ENCODE data around the gene OXLD1. TPM values are rescaled to one million over a fixed set of nuclear protein-coding genes. Genes with fewer than 3 reads are reported as not detected.
A peak's percentile ranks its signal among the peaks of the same experiment; 100 is the strongest.

Gene OXLD1
- total RNA-seq, 1 donor from 2014 or later: 24.7 TPM

DNA sequence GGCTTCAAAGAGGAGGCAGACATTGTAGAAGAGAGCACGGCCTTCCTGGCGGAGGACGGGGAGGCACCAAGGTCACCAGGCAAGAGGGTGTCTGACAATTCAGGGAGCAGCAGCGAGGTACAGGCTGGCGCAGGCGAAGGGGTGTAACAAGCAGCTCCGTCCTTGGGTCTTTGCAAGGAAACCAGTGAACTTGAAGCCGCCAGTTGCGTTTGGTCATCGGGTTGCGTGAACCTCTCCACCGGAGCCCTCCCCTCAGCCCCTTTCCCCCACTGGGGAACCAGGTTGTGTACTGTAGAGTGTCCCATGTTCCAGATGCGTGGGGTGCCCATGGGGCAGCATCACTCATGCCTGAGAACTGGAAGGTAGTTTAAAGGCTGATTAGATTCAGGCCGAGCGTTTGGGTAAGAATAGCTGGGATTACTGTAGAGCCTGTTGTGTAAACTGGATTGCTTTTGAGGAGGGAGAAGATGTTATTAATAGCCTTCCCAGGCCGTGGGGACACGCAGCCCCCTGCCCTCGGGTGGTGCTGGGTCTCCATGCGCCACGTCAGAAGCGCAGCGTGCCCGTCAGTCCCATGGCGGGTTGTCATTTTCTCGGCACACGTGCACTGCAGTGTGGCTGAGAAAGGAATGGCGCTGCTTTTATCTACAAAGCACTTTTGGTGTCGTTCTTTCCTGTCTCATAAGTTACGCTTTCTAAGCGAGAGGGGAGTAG, 39.3 kb upstream of the OXLD1 start:
- no peak for DNase-seq
- no peaks in the 10 kb centered on the region for H3K36me3 Mint-ChIP-seq (ENCODE audit: unreplicated experiment)
- no peak overlapping the region for H3K27ac Mint-ChIP-seq (ENCODE audit: unreplicated experiment)
- H3K4me1 Mint-ChIP-seq (ENCODE audit: low read depth, unreplicated experiment): peaks cover 9% of the 10 kb centered on the region
- peak overlapping the region; percentile 61 for H3K4me3 Mint-ChIP-seq (ENCODE audit: unreplicated experiment)
- peaks cover 3% of the 10 kb centered on the region for H3K27me3 Mint-ChIP-seq (ENCODE audit: unreplicated experiment)
- peaks cover 10% of the 10 kb centered on the region for H3K9me3 Mint-ChIP-seq (ENCODE audit: unreplicated experiment)
- no peak for TF ChIP-seq CTCF (IDR thresholded peaks at IDR 0.05; ENCODE audit: partially characterized antibody, unreplicated experiment)

DNA sequence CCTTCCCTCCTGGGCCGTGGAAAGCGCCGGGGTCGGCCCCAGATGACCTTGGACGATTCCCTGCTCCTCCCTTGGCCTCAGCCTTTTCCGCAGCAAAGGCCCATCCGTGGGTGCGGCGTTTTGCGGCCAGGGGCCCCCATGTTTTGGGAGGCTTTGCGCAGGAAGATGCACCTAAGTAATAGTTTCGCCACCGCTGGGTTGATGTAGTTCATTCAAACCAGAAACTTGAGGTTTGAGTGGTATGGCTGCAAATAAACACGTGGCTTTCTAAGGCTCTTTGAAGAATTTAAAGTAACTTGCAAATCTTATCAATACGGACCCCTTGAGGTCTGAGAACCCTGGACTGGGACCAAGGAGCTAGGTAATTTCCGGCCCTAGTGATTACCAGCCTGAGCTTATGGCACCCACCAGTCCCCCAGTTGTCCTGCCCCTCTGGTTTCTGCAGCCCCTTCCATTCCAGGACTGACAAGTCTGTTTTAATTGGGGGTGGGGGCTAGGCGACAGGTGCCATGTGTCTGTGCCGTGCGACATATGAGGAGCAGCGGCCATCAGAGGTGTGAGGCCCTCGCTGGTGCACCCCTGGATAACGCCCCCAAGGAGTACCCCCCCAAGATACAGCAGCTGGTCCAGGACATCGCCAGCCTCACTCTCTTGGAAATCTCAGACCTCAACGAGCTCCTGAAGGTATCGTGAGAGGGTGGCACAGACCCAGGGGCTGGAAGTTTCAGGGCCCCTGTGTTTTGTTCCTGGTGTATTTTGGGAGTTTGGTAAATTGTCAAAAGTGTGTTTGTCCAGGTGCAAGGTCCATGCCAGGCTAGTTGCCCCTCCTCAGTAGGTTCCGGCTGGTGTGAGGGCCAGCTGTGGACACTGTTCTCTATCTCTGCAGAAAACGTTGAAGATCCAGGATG, 37.6 kb upstream of the OXLD1 start:
- H3K36me3 Mint-ChIP-seq (ENCODE audit: unreplicated experiment): no peaks in the 10 kb centered on the region
- H3K27me3 Mint-ChIP-seq (ENCODE audit: unreplicated experiment): peaks cover 2% of the 10 kb centered on the region
- H3K9me3 Mint-ChIP-seq (ENCODE audit: unreplicated experiment): peaks cover 6% of the 10 kb centered on the region
- peaks cover 2% of the 10 kb centered on the region for H3K4me1 Mint-ChIP-seq (ENCODE audit: low read depth, unreplicated experiment)
- DNase-seq: no peak
- peak overlapping the region; percentile 28 for H3K27ac Mint-ChIP-seq (ENCODE audit: unreplicated experiment)
- TF ChIP-seq CTCF (IDR thresholded peaks at IDR 0.05; ENCODE audit: partially characterized antibody, unreplicated experiment): no peak
- H3K4me3 Mint-ChIP-seq (ENCODE audit: unreplicated experiment): peak overlapping the region; percentile 82

DNA sequence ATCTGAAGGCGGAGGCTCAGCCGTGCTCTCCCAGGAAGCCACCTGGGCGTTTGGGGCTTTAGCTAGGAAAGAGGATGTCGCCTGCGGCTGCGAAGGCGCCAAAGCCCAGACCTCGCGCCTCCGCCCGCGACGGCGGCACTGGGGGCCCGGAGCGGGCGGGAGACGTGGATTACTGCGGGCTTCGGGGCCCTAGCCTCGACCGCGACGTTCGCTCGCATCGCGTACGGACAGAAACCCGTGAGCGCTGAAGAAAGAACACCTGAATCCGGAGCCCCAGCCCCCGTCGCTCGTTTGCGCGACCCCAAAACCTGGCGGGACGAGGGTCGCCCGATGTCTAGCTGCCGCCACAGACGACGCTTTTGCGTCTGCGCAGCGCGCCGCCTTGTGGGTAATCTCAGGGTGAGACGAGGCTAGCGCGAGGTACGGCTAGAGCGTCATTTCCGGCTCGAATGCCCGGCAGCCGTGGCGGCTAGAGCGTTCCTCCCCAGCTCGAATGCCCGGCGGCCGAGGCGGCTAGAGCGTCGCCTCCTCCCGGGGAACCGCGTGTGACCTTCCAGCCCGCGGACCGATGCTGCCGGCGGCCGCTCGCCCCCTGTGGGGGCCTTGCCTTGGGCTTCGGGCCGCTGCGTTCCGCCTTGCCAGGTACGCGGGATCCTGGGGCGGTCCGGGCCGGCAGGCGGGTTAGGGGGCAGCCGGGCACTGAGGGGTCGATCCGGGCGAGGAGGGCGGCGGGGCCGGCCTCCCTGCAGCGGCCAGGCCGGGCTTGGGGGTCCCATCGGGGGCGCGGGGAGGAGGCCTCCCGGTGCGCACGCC, 36.7 kb upstream of the OXLD1 start, which contains the start of gene MRPL12:
TSS of gene MRPL12 (plus strand) at position 434 of the 813 bp plus-strand sequence. CDS start at position 569, 135 bp downstream.
- Mint-ChIP-seq H3K36me3 (ENCODE audit: unreplicated experiment) (no peaks in the 10 kb centered on the region), H3K27me3 (ENCODE audit: unreplicated experiment) (peaks cover 2% of the 10 kb centered on the region), H3K4me1 (ENCODE audit: low read depth, unreplicated experiment) (peaks cover 2% of the 10 kb centered on the region), H3K9me3 (ENCODE audit: unreplicated experiment) (peaks cover 9% of the 10 kb centered on the region), H3K4me3 (ENCODE audit: unreplicated experiment) (peak within 1 kb of the TSS; percentile 92), H3K27ac (ENCODE audit: unreplicated experiment) (peak within 1 kb of the TSS; percentile 82)
- DNase-seq: peak; percentile 96
- peak; percentile 46 for TF ChIP-seq CTCF (IDR thresholded peaks at IDR 0.05; ENCODE audit: partially characterized antibody, unreplicated experiment)

GRCh38 chr17:81701288-81702071, 35.1 kb upstream of the OXLD1 start:
- Mint-ChIP-seq H3K36me3 (ENCODE audit: unreplicated experiment) (no peaks in the 10 kb centered on the region), H3K27ac (ENCODE audit: unreplicated experiment) (no peak overlapping the region), H3K9me3 (ENCODE audit: unreplicated experiment) (peaks cover 13% of the 10 kb centered on the region), H3K4me3 (ENCODE audit: unreplicated experiment) (peak overlapping the region; percentile 92), H3K27me3 (ENCODE audit: unreplicated experiment) (peaks cover 5% of the 10 kb centered on the region), H3K4me1 (ENCODE audit: low read depth, unreplicated experiment) (peaks cover 2% of the 10 kb centered on the region)
- TF ChIP-seq CTCF (IDR thresholded peaks at IDR 0.05; ENCODE audit: partially characterized antibody, unreplicated experiment): no peak
- DNase-seq: no peak
